DOHH2 (cell line): ENCODE data around the gene SIPA1L3.
"Not testable (repeated sequence)": the region's sequence is repeated elsewhere in the genome, so short reads cannot be mapped to it uniquely, and the experiment has no call there.

ENCODE experiments used
- CTCF ChIP-seq: fragments of 200-600 bp; sonication (generic); IDR thresholded peaks from one replicate; pipeline ENCODE4 v1.5.1; 2014; ENCODE audit warnings: antibody characterized with exemption, mild to moderate bottlenecking, low read depth, low read length; ENCODE audit not compliant: poor library complexity, severe bottlenecking
- EZH2phosphoT487 ChIP-seq: fragments of 200-600 bp; sonication (generic); IDR thresholded peaks from 2 replicates; pipeline ENCODE4 v1.6.1; 2017; ENCODE audit warnings: borderline replicate concordance, mild to moderate bottlenecking, antibody characterized with exemption, low read length, moderate library complexity, mixed read lengths

GRCh38 chr19:37865930-37866329 is 41.1 kb upstream of the SIPA1L3 start:
- TF ChIP-seq CTCF, EZH2phosphoT487: not testable (repeated sequence)
